Glomerular visceral epithelial cell (primary cell): Measurements from ENCODE around the gene GDF11.
"Not testable (repeated sequence)": the region's sequence is repeated elsewhere in the genome, so short reads cannot be mapped to it uniquely, and the experiment has no call there.

Source experiments
- DNase-seq: peaks from one replicate; pipeline ENCODE4 v3.0.0-alpha.2; 2016; ENCODE audit errors: extremely low spot score

GDF11 gene

GRCh38 chr12:55741931-55742680 is 816 bp upstream of the GDF11 start:
- no peak for DNase-seq

GRCh38 chr12:55743406-55744339 is 751 bp downstream of the GDF11 start:
- peak; percentile 63 for DNase-seq

GRCh38 chr12:55744340-55745030 is 1.6 kb downstream of the GDF11 start:
- no peak for DNase-seq

- DNase-seq = no peak
These were observed 2.6 kb downstream of the GDF11 start for GRCh38 chr12:55745361-55746173.

GRCh38 chr12:55746174-55746912 is 3.4 kb downstream of the GDF11 start:
- DNase-seq = no peak

GRCh38 chr12:55746913-55747231 is 4.0 kb downstream of the GDF11 start:
- no peak for DNase-seq

GRCh38 chr12:55748230-55748993 is 5.5 kb downstream of the GDF11 start:
- no peak for DNase-seq

- DNase-seq = no peak
These were observed 12.3 kb downstream of the GDF11 start for GRCh38 chr12:55755246-55755645.

GRCh38 chr12:55757701-55758100 is 14.8 kb downstream of the GDF11 start:
- DNase-seq = no peak

GRCh38 chr12:55758575-55758974 is 15.7 kb downstream of the GDF11 start:
- DNase-seq = not testable (repeated sequence)

- DNase-seq = no peak
These were observed 17.7 kb downstream of the GDF11 start for GRCh38 chr12:55760663-55761062.

- no peak for DNase-seq
These were observed 19.7 kb downstream of the GDF11 start for GRCh38 chr12:55762646-55763045.

- DNase-seq = no peak
These were observed 22.9 kb downstream of the GDF11 start for GRCh38 chr12:55765736-55766290.

- DNase-seq = no peak
These were observed 24.2 kb downstream of the GDF11 start for GRCh38 chr12:55767156-55767555.

- DNase-seq = no peak
These were observed 28.8 kb downstream of the GDF11 start for GRCh38 chr12:55771736-55772135.

- DNase-seq = no peak
These were observed 34.9 kb downstream of the GDF11 start for GRCh38 chr12:55777856-55778255.

GRCh38 chr12:55780685-55781084 is 37.8 kb downstream of the GDF11 start:
- DNase-seq = no peak

- no peak for DNase-seq
These were observed 45.6 kb downstream of the GDF11 start for GRCh38 chr12:55788546-55788945.

- no peak for DNase-seq
These were observed 46.2 kb downstream of the GDF11 start for GRCh38 chr12:55789171-55789570.

- DNase-seq = no peak
These were observed 47.0 kb downstream of the GDF11 start for GRCh38 chr12:55789893-55790292.
